ENCODE results near the gene NEDD4. TPM values are rescaled to one million over a fixed set of nuclear protein-coding genes. Genes with fewer than 3 reads are reported as not detected.

Gene NEDD4
- total RNA-seq, 4 donors from 2014 or later: 19.2 to 35.1 (median 23.1) TPM

DNA sequence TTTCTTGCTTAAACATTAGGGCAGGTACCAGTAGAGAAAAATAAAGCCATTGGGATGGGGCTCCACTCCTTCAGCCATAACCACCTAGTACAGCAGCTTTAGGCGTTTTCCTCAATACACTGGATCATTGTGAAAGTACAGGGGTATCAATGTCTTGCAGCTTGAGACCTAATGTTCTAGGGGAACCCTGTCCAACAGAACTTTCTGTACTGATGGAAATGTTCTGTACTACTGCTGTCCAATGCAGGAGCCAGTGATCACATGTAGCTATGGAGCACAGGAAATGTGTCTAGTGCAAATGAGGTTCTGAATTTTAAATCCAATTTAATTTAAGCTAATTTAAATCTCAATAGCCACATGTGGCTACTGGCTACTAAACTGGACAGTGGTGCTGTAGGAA, 93.9 kb downstream of the NEDD4 start:
- 100% methylated on average over 1 of the region's 1 CpG for WGBS
- H3K27me3 ChIP-seq: no peaks in the 10 kb centered on the region
- DNase-seq (ENCODE audit: extremely low spot score): no peak
- no peak overlapping the region for H3K4me3 ChIP-seq
- intact Hi-C loops (cut with DNase I): loop anchor here (10.0 kb wide), 1 partner anchor 255 kb away; no protein-coding TSS in a partner anchor
- no peaks in the 10 kb centered on the region for H3K36me3 ChIP-seq
- H3K27ac ChIP-seq (replicated peaks in 1 of 4): no peak overlapping the region
- no peaks in the 10 kb centered on the region for H3K9me3 ChIP-seq
- TF ChIP-seq POLR2AphosphoS5 (IDR thresholded peaks at IDR 0.05) (no peak), EP300 (IDR thresholded peaks at IDR 0.05) (no peak), POLR2A (IDR thresholded peaks at IDR 0.05; ENCODE audit: low read depth) (no peak)
- TF ChIP-seq, protein P1, sequence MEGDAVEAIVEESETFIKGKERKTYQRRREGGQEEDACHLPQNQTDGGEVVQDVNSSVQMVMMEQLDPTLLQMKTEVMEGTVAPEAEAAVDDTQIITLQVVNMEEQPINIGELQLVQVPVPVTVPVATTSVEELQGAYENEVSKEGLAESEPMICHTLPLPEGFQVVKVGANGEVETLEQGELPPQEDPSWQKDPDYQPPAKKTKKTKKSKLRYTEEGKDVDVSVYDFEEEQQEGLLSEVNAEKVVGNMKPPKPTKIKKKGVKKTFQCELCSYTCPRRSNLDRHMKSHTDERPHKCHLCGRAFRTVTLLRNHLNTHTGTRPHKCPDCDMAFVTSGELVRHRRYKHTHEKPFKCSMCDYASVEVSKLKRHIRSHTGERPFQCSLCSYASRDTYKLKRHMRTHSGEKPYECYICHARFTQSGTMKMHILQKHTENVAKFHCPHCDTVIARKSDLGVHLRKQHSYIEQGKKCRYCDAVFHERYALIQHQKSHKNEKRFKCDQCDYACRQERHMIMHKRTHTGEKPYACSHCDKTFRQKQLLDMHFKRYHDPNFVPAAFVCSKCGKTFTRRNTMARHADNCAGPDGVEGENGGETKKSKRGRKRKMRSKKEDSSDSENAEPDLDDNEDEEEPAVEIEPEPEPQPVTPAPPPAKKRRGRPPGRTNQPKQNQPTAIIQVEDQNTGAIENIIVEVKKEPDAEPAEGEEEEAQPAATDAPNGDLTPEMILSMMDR (IDR thresholded peaks at IDR 0.05): no peak
- peaks cover 0 to 23% (median 14%) of the 10 kb centered on the region in 4 donors for H3K4me1 ChIP-seq

DNA sequence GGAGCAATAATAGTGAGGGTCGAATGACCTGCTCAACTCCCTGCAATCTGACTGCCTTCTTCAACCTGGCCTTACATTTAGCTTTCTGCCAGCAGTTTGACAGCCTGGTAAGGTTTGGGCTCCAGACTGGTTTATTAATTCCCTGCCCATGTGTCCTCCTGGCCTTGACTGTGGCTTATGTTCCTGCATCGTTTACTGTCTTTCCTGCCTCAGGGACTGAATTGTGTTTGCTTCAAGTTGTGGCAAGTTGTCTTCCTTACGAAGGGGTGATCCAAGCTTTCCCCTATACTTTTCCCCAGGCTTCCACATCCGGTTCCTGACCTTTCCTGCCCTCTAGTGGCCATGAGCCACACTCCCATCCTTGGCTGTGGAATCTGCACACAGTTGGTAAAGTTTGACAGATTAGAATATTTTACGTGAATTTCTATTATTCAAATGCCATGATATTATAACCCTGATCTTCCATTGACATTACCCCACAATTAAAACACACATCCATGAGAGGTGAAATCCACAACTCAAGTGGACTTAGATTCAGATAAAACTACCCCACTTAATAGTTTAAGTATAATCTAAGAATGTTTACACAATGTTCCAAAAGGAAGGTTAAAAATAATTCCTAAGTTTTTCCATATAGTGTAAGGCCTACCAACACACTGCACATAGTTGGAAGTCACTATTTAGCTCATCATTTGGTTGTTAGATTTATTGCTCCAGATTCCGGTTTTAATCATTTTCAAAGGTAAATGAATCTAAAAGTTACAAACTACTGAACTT, 95.7 kb downstream of the NEDD4 start:
- H3K4me1 ChIP-seq: peaks cover 0 to 23% (median 14%) of the 10 kb centered on the region in 4 donors
- no peaks in the 10 kb centered on the region for H3K9me3 ChIP-seq
- no peak for DNase-seq (ENCODE audit: extremely low spot score)
- TF ChIP-seq EP300 (IDR thresholded peaks at IDR 0.05) (no peak), POLR2A (IDR thresholded peaks at IDR 0.05; ENCODE audit: low read depth) (no peak), POLR2AphosphoS5 (IDR thresholded peaks at IDR 0.05) (no peak)
- TF ChIP-seq, protein P1 (IDR thresholded peaks at IDR 0.05): peak; percentile 65 to 79 (median 68)
- WGBS: 38% methylated on average over 6 of the region's 6 CpGs
- no peaks in the 10 kb centered on the region for H3K27me3 ChIP-seq
- H3K27ac ChIP-seq (replicated peaks in 1 of 4): peak overlapping the region in 3 of 4 donors; percentile 14 to 62 (median 50)
- intact Hi-C loops (cut with DNase I): loop anchor here (10.0 kb wide), 1 partner anchor 253 kb away; no protein-coding TSS in a partner anchor
- H3K4me3 ChIP-seq: no peak overlapping the region
- no peaks in the 10 kb centered on the region for H3K36me3 ChIP-seq

DNA sequence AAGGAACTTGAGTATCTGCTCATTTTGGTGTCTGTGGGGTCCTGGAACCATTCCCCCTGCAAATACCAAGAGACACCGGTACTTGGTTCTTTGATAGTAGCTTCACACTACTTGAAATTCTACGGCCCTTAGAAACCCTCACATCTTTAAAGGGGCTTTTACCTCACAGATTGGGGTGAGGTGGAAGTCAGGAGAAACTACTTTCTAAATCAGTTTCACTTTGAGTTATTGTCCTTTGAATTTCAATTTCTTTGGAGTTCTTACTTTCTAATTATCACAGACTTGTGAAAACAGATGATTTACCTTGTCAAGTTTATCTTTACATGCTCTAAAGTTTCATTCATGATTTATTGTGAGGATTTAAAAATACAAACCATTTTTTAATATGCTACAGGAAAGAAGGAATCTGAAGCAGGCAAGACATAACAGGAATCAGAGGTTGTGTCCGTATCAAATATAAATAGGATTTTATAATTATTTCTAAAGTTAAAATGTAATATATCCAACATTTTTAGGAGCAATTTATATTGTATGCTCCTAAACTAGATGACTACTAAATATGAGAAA, 98.9 kb downstream of the NEDD4 start:
- H3K36me3 ChIP-seq: no peaks in the 10 kb centered on the region
- WGBS: 64% methylated on average over 3 of the region's 3 CpGs
- peaks cover 0 to 23% (median 14%) of the 10 kb centered on the region in 4 donors for H3K4me1 ChIP-seq
- H3K27ac ChIP-seq (replicated peaks in 1 of 4): no peak overlapping the region
- no peak for DNase-seq (ENCODE audit: extremely low spot score)
- H3K4me3 ChIP-seq: peak overlapping the region in 1 of 4 donors; percentile 10
- intact Hi-C loops (cut with DNase I): loop anchor here (10.0 kb wide), 1 partner anchor 250 kb away; no protein-coding TSS in a partner anchor
- no peaks in the 10 kb centered on the region for H3K27me3 ChIP-seq
- TF ChIP-seq, protein P1 (IDR thresholded peaks at IDR 0.05): no peak
- TF ChIP-seq POLR2AphosphoS5 (IDR thresholded peaks at IDR 0.05): no peak
- no peak for TF ChIP-seq EP300 (IDR thresholded peaks at IDR 0.05)
- no peak for TF ChIP-seq POLR2A (IDR thresholded peaks at IDR 0.05; ENCODE audit: low read depth)
- no peaks in the 10 kb centered on the region for H3K9me3 ChIP-seq

DNA sequence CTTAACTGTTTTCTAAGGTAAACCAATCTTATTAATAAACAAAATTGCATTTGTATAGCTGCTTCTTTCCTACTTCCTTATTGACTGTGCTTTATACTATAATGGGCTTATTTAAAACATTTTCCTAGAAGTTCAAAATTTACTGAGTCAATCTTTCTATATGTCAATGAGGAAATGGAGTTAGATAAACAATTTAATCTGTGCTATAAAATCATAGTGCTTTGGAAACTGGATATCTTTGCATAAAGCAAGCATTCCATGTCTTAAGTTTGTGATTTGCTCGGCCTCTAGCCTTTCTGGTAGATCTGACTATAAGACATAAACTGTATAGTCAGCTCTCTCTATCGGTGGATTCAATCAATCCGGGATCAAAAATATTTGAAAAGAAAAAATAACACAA, 99.6 kb downstream of the NEDD4 start:
- 92% methylated on average over 3 of the region's 3 CpGs for WGBS
- no peak for TF ChIP-seq POLR2A (IDR thresholded peaks at IDR 0.05; ENCODE audit: low read depth)
- TF ChIP-seq, protein P1 (IDR thresholded peaks at IDR 0.05): no peak
- no peak for TF ChIP-seq POLR2AphosphoS5 (IDR thresholded peaks at IDR 0.05)
- no peak for TF ChIP-seq EP300 (IDR thresholded peaks at IDR 0.05)
- no peak for DNase-seq (ENCODE audit: extremely low spot score)
- Histone ChIP-seq H3K27ac (replicated peaks in 1 of 4) (no peak overlapping the region), H3K9me3 (peaks cover 0 to 4% (median under 1%) of the 10 kb centered on the region in 4 donors), H3K4me1 (peaks cover 0 to 23% (median 14%) of the 10 kb centered on the region in 4 donors), H3K4me3 (no peak overlapping the region), H3K36me3 (no peaks in the 10 kb centered on the region), H3K27me3 (no peaks in the 10 kb centered on the region)
- intact Hi-C loops (cut with DNase I): loop anchor here (10.0 kb wide), 1 partner anchor 249 kb away; no protein-coding TSS in a partner anchor

Measured in esophagus muscularis mucosa (tissue), 4 donors.